H9 (cell line): ENCODE measurements around the gene FOXL1. TPM values are rescaled to one million over a fixed set of nuclear protein-coding genes. Genes with fewer than 3 reads are reported as not detected.

Experiments used
- DNase-seq: peaks from one replicate; pipeline ENCODE4 v3.0.0-alpha.2; 2017
- H2AFZ ChIP-seq: one replicate; pipeline ENCODE4 v1.6.1; 2013; ENCODE audit warnings: mild to moderate bottlenecking, low read length, control low read depth, moderate library complexity
- H2AK5ac ChIP-seq: 2 replicates; pipeline ENCODE4 v1.6.1; 2013; ENCODE audit warnings: low read length, control low read depth, mixed read lengths; ENCODE audit not compliant: insufficient read length
- H2BK120ac ChIP-seq: one replicate; pipeline ENCODE4 v1.6.1; 2013; ENCODE audit warnings: low read depth, mild to moderate bottlenecking, low read length, control low read depth, inconsistent platforms; ENCODE audit not compliant: poor library complexity, severe bottlenecking
- H2BK12ac ChIP-seq: 2 replicates; pipeline ENCODE4 v1.6.1; 2013; ENCODE audit warnings: low read length, control low read depth, mixed read lengths, low read depth; ENCODE audit not compliant: insufficient read length
- H2BK15ac ChIP-seq: 2 replicates; pipeline ENCODE4 v1.6.1; 2013; ENCODE audit warnings: low read depth, low read length, control low read depth
- H2BK20ac ChIP-seq: one replicate; pipeline ENCODE4 v1.6.1; 2013; ENCODE audit warnings: low read depth, mild to moderate bottlenecking, low read length, control low read depth, inconsistent platforms; ENCODE audit not compliant: poor library complexity, severe bottlenecking
- H2BK5ac ChIP-seq: 2 replicates; pipeline ENCODE4 v1.6.1; 2013; ENCODE audit warnings: low read length, control low read depth, mixed read lengths; ENCODE audit not compliant: insufficient read length
- H3K14ac ChIP-seq: 2 replicates; pipeline ENCODE4 v1.6.1; 2013; ENCODE audit warnings: low read length, control low read depth; ENCODE audit not compliant: insufficient read depth
- H3K18ac ChIP-seq: 2 replicates; pipeline ENCODE4 v1.6.1; 2013; ENCODE audit warnings: low read depth, mild to moderate bottlenecking, mixed read lengths, low read length, control low read depth; ENCODE audit not compliant: insufficient read length
- H3K23ac ChIP-seq: 2 replicates; pipeline ENCODE4 v1.6.1; 2013; ENCODE audit warnings: low read length, control low read depth, mixed read lengths, low read depth; ENCODE audit not compliant: insufficient read length
- H3K23me2 ChIP-seq: 2 replicates; pipeline ENCODE4 v1.6.1; 2013; ENCODE audit warnings: low read depth, mild to moderate bottlenecking, mixed read lengths, low read length, control low read depth; ENCODE audit not compliant: insufficient read length, poor library complexity, severe bottlenecking
- H3K27ac ChIP-seq: 2 replicates; pipeline ENCODE4 v1.5.1; 2013; ENCODE audit warnings: low read length, control low read depth, mixed read lengths, low read depth; ENCODE audit not compliant: insufficient read length
- H3K27me3 ChIP-seq: 2 replicates; pipeline ENCODE4 v1.6.1; 2013; ENCODE audit warnings: low read length, control low read depth, inconsistent platforms; ENCODE audit not compliant: insufficient read depth
- H3K4ac ChIP-seq: 2 replicates; pipeline ENCODE4 v1.6.1; 2013; ENCODE audit warnings: low read depth, mild to moderate bottlenecking, control low read depth, inconsistent platforms, low read length, moderate library complexity
- H3K4me1 ChIP-seq: 2 replicates; pipeline ENCODE4 v1.6.1; 2013; ENCODE audit warnings: low read length, control low read depth, inconsistent platforms; ENCODE audit not compliant: insufficient read depth
- H3K4me2 ChIP-seq: 2 replicates; pipeline ENCODE4 v1.6.1; 2013; ENCODE audit warnings: low read length, control low read depth, mixed read lengths; ENCODE audit not compliant: insufficient read length, insufficient read depth
- H3K56ac ChIP-seq: 2 replicates; pipeline ENCODE4 v1.6.1; 2013; ENCODE audit warnings: low read depth, mild to moderate bottlenecking, mixed read lengths, low read length, control low read depth; ENCODE audit not compliant: insufficient read length
- H3K79me1 ChIP-seq: 2 replicates; pipeline ENCODE4 v1.6.1; 2013; ENCODE audit warnings: low read depth, mild to moderate bottlenecking, moderate library complexity, low read length, control low read depth, inconsistent platforms; ENCODE audit not compliant: insufficient read depth, poor library complexity, severe bottlenecking
- H3K79me2 ChIP-seq: 2 replicates; pipeline ENCODE4 v1.6.1; 2013; ENCODE audit warnings: low read length, control low read depth, inconsistent platforms; ENCODE audit not compliant: insufficient read depth
- H3K9ac ChIP-seq: 2 replicates; pipeline ENCODE4 v1.6.1; 2013; ENCODE audit warnings: low read length, control low read depth, mixed read lengths; ENCODE audit not compliant: insufficient read length; ENCODE audit errors: extremely low read depth
- H3K9me3 ChIP-seq: one replicate; pipeline ENCODE4 v1.6.1; 2013; ENCODE audit warnings: low read depth, low read length, inconsistent platforms; ENCODE audit not compliant: control insufficient read depth
- H3T11ph ChIP-seq: one replicate; pipeline ENCODE4 v1.6.1; 2013; ENCODE audit warnings: mild to moderate bottlenecking, low read length, control low read depth, inconsistent platforms
- H4K20me1 ChIP-seq: one replicate; pipeline ENCODE4 v1.6.1; 2013; ENCODE audit not compliant: control insufficient read depth, insufficient read length, insufficient read depth
- H4K5ac ChIP-seq: 2 replicates; pipeline ENCODE4 v1.6.1; 2013; ENCODE audit warnings: low read depth, mild to moderate bottlenecking, mixed read lengths, low read length, control low read depth; ENCODE audit not compliant: insufficient read length
- H4K8ac ChIP-seq: replicated peaks from 2 replicates; pipeline ENCODE4 v1.6.1; 2013; ENCODE audit warnings: low read length, control low read depth, mixed read lengths, low read depth; ENCODE audit not compliant: insufficient read length
- H4K91ac ChIP-seq: 2 replicates; pipeline ENCODE4 v1.6.1; 2013; ENCODE audit warnings: low read depth, mild to moderate bottlenecking, moderate library complexity, mixed read lengths, low read length, control low read depth; ENCODE audit not compliant: insufficient read length
- H3K27ac Mint-ChIP-seq, 3 experiments: 2 replicates in 2 of 3; 3 replicates in 1 of 3; pipeline ENCODE4 v1.8.0; 2020 to 2021; ENCODE audit warnings: mixed read lengths in 3 of 3, mild to moderate bottlenecking in 1 of 3, moderate library complexity in 1 of 3
- H3K27me3 Mint-ChIP-seq: 2 replicates; pipeline ENCODE4 v1.8.0; 2021; ENCODE audit warnings: low read depth, mild to moderate bottlenecking, moderate library complexity, mixed read lengths
- H3K36me3 Mint-ChIP-seq, 3 experiments: 2 replicates in 2 of 3; 3 replicates in 1 of 3; pipeline ENCODE4 v1.8.0; 2020 to 2021; ENCODE audit warnings: low read depth in 3 of 3, mixed read lengths in 3 of 3; ENCODE audit not compliant: insufficient read depth in 1 of 3
- H3K4me1 Mint-ChIP-seq, 2 experiments: 2 replicates each; pipeline ENCODE4 v1.8.0; 2020; ENCODE audit warnings: mixed read lengths in 2 of 2
- H3K4me3 Mint-ChIP-seq, 2 experiments: 2 replicates in 1 of 2; 3 replicates in 1 of 2; pipeline ENCODE4 v1.8.0; 2020 to 2021; ENCODE audit warnings: mild to moderate bottlenecking in 2 of 2, mixed read lengths in 2 of 2, moderate library complexity in 1 of 2
- H3K9me3 Mint-ChIP-seq, 2 experiments: 2 replicates in 1 of 2; 3 replicates in 1 of 2; pipeline ENCODE4 v1.8.0; 2020; ENCODE audit warnings: mild to moderate bottlenecking in 2 of 2, mixed read lengths in 2 of 2, moderate library complexity in 1 of 2
- CTCF ChIP-seq: fragments of 200-600 bp; sonication (generic); conservative IDR thresholded peaks from 3 replicates; pipeline ENCODE4 v1.8.0; 2021; ENCODE audit warnings: antibody characterized with exemption, mild to moderate bottlenecking
- WGBS: extraction: QIAGEN DNeasy Blood & Tissue Kit; methylation state at CpG from one replicate; pipeline ENCODE4 v1.1.7; 2013; ENCODE audit warnings: missing lambda C conversion rate, low lambda C conversion rate, mixed read lengths; ENCODE audit not compliant: insufficient read length; ENCODE audit errors: extremely low coverage; 5-methylcytosine and 5-hydroxymethylcytosine counted together
- total RNA-seq: library from RNA; stranded (reverse); gene quantifications from 2 replicates; pipeline ENCODE4 v1.2.1, GENCODE V29; 2021

Gene FOXL1
- total RNA-seq, 1 experiment from 2014 or later = 0.09 TPM

- Histone ChIP-seq H3K56ac (no peak overlapping the region), H3K9me3 (no peaks in the 10 kb centered on the region), H3K23ac (no peak overlapping the region), H2BK12ac (no peak overlapping the region), H2BK20ac (no peak overlapping the region), H3K4ac (no peak overlapping the region), H3T11ph (no peak overlapping the region), H4K5ac (no peak overlapping the region), H2BK15ac (no peak overlapping the region), H3K27ac (no peak overlapping the region), H3K79me1 (no peaks in the 10 kb centered on the region), H2BK120ac (no peak overlapping the region), H2AFZ (no peak overlapping the region), H3K14ac (no peak overlapping the region; the same call in 1 of the 2 replicates), H2BK5ac (no peak overlapping the region), H3K23me2 (no peaks in the 10 kb centered on the region), H3K79me2 (no peaks in the 10 kb centered on the region), H3K27me3 (no peaks in the 10 kb centered on the region), H4K91ac (no peak overlapping the region), H3K4me2 (no peak overlapping the region), H2AK5ac (no peak overlapping the region), H3K4me1 (no peaks in the 10 kb centered on the region), H4K8ac (no peak overlapping the region), H3K18ac (no peak overlapping the region), H4K20me1 (no peaks in the 10 kb centered on the region), H3K9ac (no peak overlapping the region)
- Mint-ChIP-seq H3K27ac (no peak overlapping the region), H3K27me3 (peaks cover 6% of the 10 kb centered on the region), H3K36me3 (no peaks in the 10 kb centered on the region; a peak in 2 of 7 replicates), H3K4me1 (no peaks in the 10 kb centered on the region), H3K4me3 (no peak overlapping the region), H3K9me3 (no peaks in the 10 kb centered on the region)
- DNase-seq = no peak
- TF ChIP-seq CTCF = no peak
- WGBS = no CpG with 5 or more reads among the region's 12 CpGs
Measured at GRCh38 chr16:86545481-86545880, 32.9 kb upstream of the FOXL1 start.
